SU-DHL-6 (cell line): ENCODE results near the gene LTB.

Experiments
- H2AFZ ChIP-seq: fragments of 200-600 bp; sonication (generic); 2 replicates; pipeline ENCODE4 v1.6.1; 2014; ENCODE audit warnings: low read depth, mild to moderate bottlenecking, moderate library complexity, mixed read lengths, antibody characterized with exemption, low read length; ENCODE audit not compliant: severe bottlenecking
- H3F3A ChIP-seq: fragments of 200-600 bp; shearing (Covaris generic); 2 replicates; pipeline ENCODE4 v1.6.0; 2016; ENCODE audit warnings: antibody characterized with exemption, mild to moderate bottlenecking; ENCODE audit not compliant: insufficient read depth
- H3K27ac ChIP-seq: fragments of 200-600 bp; sonication (generic); 2 replicates; pipeline ENCODE4 v1.5.1; 2016; ENCODE audit warnings: low read depth, mild to moderate bottlenecking, low read length, moderate library complexity, mixed read lengths
- H3K27me3 ChIP-seq: fragments of 200-600 bp; sonication (generic), shearing (Covaris generic); 2 replicates; pipeline ENCODE4 v1.6.0; 2014; ENCODE audit warnings: mild to moderate bottlenecking, low read length
- H3K36me3 ChIP-seq: fragments of 200-600 bp; sonication (generic); 2 replicates; pipeline ENCODE4 v1.6.1; 2014; ENCODE audit warnings: mild to moderate bottlenecking, low read length, mixed read lengths
- H3K4me2 ChIP-seq: fragments of 300-600, 200-600 bp; shearing (Covaris generic), sonication (generic); 2 replicates; pipeline ENCODE4 v1.6.0; 2014; ENCODE audit warnings: low read length, low read depth, mild to moderate bottlenecking; ENCODE audit not compliant: poor library complexity, severe bottlenecking
- H3K4me3 ChIP-seq: fragments of 200-600 bp; sonication (generic); 2 replicates; pipeline ENCODE4 v1.5.1; 2014; ENCODE audit warnings: antibody characterized with exemption, low read length, mild to moderate bottlenecking, mixed read lengths; ENCODE audit not compliant: insufficient read depth, poor library complexity, severe bottlenecking
- H3K79me2 ChIP-seq: fragments of 200-600 bp; sonication (generic); 2 replicates; pipeline ENCODE4 v1.6.1; 2014; ENCODE audit warnings: mild to moderate bottlenecking, low read length, moderate library complexity; ENCODE audit not compliant: insufficient read depth
- H3K9ac ChIP-seq: fragments of 200-600 bp; sonication (generic); 2 replicates; pipeline ENCODE4 v1.7.0; 2014; ENCODE audit warnings: mild to moderate bottlenecking, low read length
- H3K9me2 ChIP-seq: fragments of 200-600 bp; sonication (generic); replicated peaks from 2 replicates; pipeline ENCODE4 v1.6.1; 2014; ENCODE audit warnings: low read length; ENCODE audit not compliant: insufficient read depth
- H3K9me3 ChIP-seq: fragments of 200-600 bp; sonication (generic); 2 replicates; pipeline ENCODE4 v1.6.1; 2014; ENCODE audit warnings: low read length, mixed read lengths; ENCODE audit not compliant: insufficient read depth
- H4K20me1 ChIP-seq: fragments of 200-600 bp; sonication (generic); 2 replicates; pipeline ENCODE4 v1.6.1; 2014; ENCODE audit warnings: low read depth, mild to moderate bottlenecking, antibody characterized with exemption, low read length, moderate library complexity, mixed read lengths
- CTCF ChIP-seq: fragments of 200-600 bp; sonication (generic); IDR thresholded peaks from one replicate; pipeline ENCODE4 v1.5.1; 2017; ENCODE audit warnings: antibody characterized with exemption, mild to moderate bottlenecking, low read length, moderate library complexity; ENCODE audit not compliant: insufficient read depth, poor library complexity, severe bottlenecking
- EZH2phosphoT487 ChIP-seq: fragments of 200-600 bp; sonication (generic), shearing (Covaris generic); conservative IDR thresholded peaks from 2 replicates; pipeline ENCODE4 v1.6.1; 2018; ENCODE audit warnings: mild to moderate bottlenecking, antibody characterized with exemption, low read length, moderate library complexity, mixed read lengths

Gene LTB

GRCh38 chr6:31580438-31580740 lies 1.8 kb downstream of the LTB start:
- no peaks in the 10 kb centered on the region for H3K27me3 ChIP-seq
- TF ChIP-seq EZH2phosphoT487 (no peak), CTCF (no peak)
- peaks cover 88% of the 10 kb centered on the region for H3F3A ChIP-seq
- peak overlapping the region; percentile 87 for H3K9ac ChIP-seq
- H3K36me3 ChIP-seq: peaks cover 3% of the 10 kb centered on the region; the same call in 1 of the 2 replicates
- no peaks in the 10 kb centered on the region for H4K20me1 ChIP-seq
- H3K4me3 ChIP-seq: peak overlapping the region; percentile 86
- H2AFZ ChIP-seq: peak overlapping the region; percentile 15
- H3K9me3 ChIP-seq: no peaks in the 10 kb centered on the region
- peaks cover 37% of the 10 kb centered on the region for H3K79me2 ChIP-seq
- H3K27ac ChIP-seq: peak overlapping the region; percentile 92
- H3K9me2 ChIP-seq: no peaks in the 10 kb centered on the region
- peak overlapping the region; percentile 86 for H3K4me2 ChIP-seq

GRCh38 chr6:31579546-31580437 lies 2.4 kb downstream of the LTB start:
- no peaks in the 10 kb centered on the region for H3K9me2 ChIP-seq
- H3K27me3 ChIP-seq: no peaks in the 10 kb centered on the region
- peak overlapping the region; percentile 86 for H3K4me3 ChIP-seq
- peaks cover 43% of the 10 kb centered on the region for H3K79me2 ChIP-seq
- peak overlapping the region; percentile 92 for H3K27ac ChIP-seq
- peak overlapping the region; percentile 87 for H3K9ac ChIP-seq
- H3K36me3 ChIP-seq: peaks cover 3% of the 10 kb centered on the region; the same call in 1 of the 2 replicates
- H3K4me2 ChIP-seq: peak overlapping the region; percentile 86
- peaks cover 87% of the 10 kb centered on the region for H3F3A ChIP-seq
- no peaks in the 10 kb centered on the region for H3K9me3 ChIP-seq
- H2AFZ ChIP-seq: no peak overlapping the region
- TF ChIP-seq EZH2phosphoT487 (no peak), CTCF (no peak)
- H4K20me1 ChIP-seq: no peaks in the 10 kb centered on the region

GRCh38 chr6:31579119-31579505 lies 3.1 kb downstream of the LTB start:
- H3K36me3 ChIP-seq: peaks cover 3% of the 10 kb centered on the region; the same call in 1 of the 2 replicates
- H3K9me2 ChIP-seq: no peaks in the 10 kb centered on the region
- H3K79me2 ChIP-seq: peaks cover 43% of the 10 kb centered on the region
- no peak overlapping the region for H2AFZ ChIP-seq
- peak overlapping the region; percentile 86 for H3K4me2 ChIP-seq
- H4K20me1 ChIP-seq: no peaks in the 10 kb centered on the region
- H3K27me3 ChIP-seq: no peaks in the 10 kb centered on the region
- no peak overlapping the region for H3K4me3 ChIP-seq
- H3F3A ChIP-seq: peaks cover 89% of the 10 kb centered on the region
- no peaks in the 10 kb centered on the region for H3K9me3 ChIP-seq
- TF ChIP-seq EZH2phosphoT487 (no peak), CTCF (no peak)
- H3K9ac ChIP-seq: no peak overlapping the region
- H3K27ac ChIP-seq: peak overlapping the region; percentile 92
